Epithelial cell of esophagus (primary cell): ENCODE data around the gene FASTK.

Experiments used
- DNase-seq: peaks from one replicate; pipeline ENCODE4 v3.0.0; 2010; ENCODE audit warnings: low read depth
- H3K4me3 ChIP-seq: 2 replicates; pipeline ENCODE4 v1.5.1; 2011; ENCODE audit warnings: mild to moderate bottlenecking, low read length, control low read depth
- TF ChIP-seq, protein P1 (sequence below): IDR thresholded peaks from 2 replicates; pipeline ENCODE4 v1.5.1; 2011; ENCODE audit warnings: low read depth, mild to moderate bottlenecking, low read length, control low read depth, inconsistent platforms; ENCODE audit not compliant: insufficient read depth; ENCODE audit errors: missing control alignments

The FASTK gene, protein sequence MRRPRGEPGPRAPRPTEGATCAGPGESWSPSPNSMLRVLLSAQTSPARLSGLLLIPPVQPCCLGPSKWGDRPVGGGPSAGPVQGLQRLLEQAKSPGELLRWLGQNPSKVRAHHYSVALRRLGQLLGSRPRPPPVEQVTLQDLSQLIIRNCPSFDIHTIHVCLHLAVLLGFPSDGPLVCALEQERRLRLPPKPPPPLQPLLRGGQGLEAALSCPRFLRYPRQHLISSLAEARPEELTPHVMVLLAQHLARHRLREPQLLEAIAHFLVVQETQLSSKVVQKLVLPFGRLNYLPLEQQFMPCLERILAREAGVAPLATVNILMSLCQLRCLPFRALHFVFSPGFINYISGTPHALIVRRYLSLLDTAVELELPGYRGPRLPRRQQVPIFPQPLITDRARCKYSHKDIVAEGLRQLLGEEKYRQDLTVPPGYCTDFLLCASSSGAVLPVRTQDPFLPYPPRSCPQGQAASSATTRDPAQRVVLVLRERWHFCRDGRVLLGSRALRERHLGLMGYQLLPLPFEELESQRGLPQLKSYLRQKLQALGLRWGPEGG

DNA sequence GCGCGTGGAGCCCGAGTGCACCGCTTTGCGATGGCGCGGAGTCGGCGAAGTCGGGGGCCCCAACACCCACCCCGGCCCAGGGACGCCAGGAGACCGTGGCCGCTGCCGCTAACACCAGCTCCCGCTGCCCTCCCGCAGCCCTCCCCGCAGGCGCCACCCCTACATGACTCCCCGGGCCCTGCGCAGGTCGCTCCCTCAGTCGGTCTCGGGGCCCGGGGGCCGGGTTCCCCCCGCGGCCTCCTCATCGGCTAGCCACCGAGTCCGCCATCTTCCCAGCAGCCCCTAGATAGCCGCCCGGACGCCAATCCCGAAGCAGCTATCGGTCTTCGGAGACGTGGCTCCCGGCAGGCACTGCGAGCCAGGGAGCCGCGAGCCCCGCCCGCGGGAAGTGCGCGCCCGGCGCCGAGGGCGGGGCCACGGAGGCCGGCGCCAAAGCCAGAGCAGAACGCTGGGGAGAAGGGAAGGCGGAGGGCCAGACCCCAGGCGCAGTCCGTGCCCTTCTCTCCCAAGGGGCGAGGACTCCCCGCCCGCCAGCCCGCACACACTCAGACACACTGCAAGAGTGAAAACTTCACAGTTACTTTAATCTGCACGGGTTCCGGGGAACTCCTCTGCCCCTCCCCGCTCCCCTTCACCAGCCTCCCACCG, at the start of gene FASTK:
TSS of gene FASTK (minus strand) at position 288 of the 648 bp plus-strand sequence. CDS start at position 245, 43 bp downstream.
- DNase-seq: peak; percentile 92
- TF ChIP-seq, protein P1, sequence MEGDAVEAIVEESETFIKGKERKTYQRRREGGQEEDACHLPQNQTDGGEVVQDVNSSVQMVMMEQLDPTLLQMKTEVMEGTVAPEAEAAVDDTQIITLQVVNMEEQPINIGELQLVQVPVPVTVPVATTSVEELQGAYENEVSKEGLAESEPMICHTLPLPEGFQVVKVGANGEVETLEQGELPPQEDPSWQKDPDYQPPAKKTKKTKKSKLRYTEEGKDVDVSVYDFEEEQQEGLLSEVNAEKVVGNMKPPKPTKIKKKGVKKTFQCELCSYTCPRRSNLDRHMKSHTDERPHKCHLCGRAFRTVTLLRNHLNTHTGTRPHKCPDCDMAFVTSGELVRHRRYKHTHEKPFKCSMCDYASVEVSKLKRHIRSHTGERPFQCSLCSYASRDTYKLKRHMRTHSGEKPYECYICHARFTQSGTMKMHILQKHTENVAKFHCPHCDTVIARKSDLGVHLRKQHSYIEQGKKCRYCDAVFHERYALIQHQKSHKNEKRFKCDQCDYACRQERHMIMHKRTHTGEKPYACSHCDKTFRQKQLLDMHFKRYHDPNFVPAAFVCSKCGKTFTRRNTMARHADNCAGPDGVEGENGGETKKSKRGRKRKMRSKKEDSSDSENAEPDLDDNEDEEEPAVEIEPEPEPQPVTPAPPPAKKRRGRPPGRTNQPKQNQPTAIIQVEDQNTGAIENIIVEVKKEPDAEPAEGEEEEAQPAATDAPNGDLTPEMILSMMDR: no peak
- H3K4me3 ChIP-seq: peak within 1 kb of the TSS; percentile 73

DNA sequence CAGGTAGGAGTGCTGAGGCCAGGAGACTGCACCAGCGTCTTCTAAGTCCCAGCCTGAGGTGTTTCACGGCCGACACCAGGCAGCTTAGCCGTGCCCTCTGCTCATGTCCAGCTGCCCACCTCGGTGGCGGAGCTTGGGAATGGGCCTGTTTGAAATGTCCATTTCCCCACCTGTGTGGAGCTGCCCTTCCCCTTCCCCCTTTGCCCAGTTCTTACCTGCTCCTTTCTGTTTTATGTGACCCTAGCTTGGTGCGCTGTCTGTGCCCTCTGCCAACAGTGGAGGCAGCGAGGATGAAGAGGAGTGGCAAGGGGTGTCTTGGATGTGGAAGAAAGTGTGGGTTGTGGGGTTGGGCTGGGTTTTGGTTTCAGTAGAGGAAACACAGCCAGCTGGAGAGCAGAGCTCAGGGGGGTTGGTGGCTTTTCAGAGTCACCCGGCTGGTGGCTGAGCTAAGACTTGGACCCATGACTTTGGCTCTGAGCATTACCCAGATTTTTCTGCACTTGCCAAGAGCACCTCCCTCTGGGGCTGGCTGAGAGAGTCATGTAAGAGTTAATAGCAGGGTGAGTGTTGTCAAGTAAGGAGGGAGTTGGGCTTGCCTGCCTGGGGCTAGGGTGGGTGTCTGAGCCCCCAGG, 49.5 kb upstream of the FASTK start:
- no peak overlapping the region for H3K4me3 ChIP-seq
- no peak for DNase-seq
- TF ChIP-seq, protein P1: no peak

DNA sequence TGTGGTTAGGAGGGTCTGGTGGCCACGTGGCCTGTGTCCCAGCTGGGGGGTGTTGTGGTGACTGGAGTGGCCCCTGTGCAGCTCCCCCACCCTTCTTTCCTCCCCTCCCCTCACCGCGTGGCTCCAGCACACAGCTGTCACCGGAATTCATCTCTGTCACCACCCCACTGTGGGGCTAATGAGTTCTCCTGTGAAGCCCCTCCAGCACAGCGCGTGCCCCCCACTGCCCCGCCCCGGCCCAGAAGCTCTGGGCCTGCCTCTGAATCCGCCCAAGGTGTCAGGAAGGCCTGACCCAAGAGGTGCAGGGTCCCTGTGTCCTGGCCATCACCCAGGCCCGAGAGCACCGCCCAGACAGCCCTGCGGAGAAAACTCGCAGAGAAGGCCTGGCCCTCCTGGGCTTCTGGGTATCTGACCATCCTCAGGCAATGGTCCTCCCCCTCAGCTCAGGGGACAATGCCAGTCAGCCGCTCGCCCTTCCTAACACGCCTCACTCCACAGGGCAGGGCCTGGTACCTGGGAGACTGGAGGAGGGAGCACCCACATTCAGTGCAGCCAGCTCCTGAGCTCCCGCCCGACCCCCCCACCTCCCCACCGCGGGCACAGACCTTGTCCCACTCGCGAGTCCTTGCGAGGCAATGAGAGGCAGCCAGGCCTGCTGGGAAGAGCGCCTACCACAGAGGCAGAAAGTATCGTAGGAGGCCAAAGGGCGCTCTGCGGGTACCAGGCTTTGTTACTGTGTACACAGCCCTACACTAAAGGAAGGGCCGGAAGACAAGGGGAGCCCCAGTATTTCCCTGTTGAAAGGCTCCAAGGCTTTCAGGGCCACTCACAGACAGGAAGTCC, 48.7 kb upstream of the FASTK start:
- DNase-seq: no peak
- no peak overlapping the region for H3K4me3 ChIP-seq
- TF ChIP-seq, protein P1: no peak

DNA sequence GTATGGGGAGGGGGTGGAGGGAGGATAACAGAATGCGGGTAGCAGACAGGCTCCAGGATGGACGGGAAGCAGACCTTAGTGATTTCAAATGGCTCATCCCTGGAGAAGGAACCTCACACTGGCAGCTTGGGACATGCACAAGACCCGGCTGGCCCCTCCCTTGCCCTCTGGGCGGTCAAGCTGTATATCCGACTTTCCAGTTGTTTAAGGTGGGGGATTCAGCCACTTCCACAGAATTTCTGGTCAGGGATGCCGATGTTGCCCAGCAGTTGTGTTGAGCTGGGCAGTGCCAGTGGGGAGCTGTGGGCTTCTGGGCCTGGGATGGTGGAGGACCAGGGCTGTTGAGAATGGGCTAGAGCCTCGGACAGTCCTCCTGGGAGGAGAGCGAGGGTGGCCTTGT, 48.1 kb upstream of the FASTK start:
- TF ChIP-seq, protein P1: no peak
- no peak for DNase-seq
- H3K4me3 ChIP-seq: no peak overlapping the region

DNA sequence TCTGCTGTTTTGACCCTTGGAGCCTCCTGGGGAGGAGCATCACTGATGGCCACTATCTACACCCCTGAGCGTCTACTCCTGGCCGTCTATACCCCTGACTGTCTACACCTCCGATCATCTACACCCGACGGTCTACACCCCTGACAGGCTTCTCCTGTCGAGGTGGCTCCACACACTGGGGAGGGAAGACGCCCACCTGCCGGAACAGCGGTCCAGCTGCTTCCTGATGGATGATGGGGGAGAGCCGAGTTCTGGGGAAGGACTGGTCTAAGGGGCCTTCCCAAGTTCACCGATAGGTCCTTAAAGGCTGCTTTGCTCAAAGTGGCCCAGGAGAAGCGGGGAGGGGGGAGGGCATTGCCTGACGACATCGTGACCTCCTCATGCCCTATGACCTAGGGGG, 47.5 kb upstream of the FASTK start:
- DNase-seq: no peak

More for the DNA sequence above, 47.5 kb upstream of the FASTK start:
- no peak overlapping the region for H3K4me3 ChIP-seq
- TF ChIP-seq, protein P1: no peak
